Endothelial cell of umbilical vein (primary cell): ENCODE measurements around the gene ETS1. TPM values are rescaled to one million over a fixed set of nuclear protein-coding genes. Genes with fewer than 3 reads are reported as not detected.
A peak's percentile ranks its signal among the peaks of the same experiment; 100 is the strongest.
"Not testable (repeated sequence)": the region's sequence is repeated elsewhere in the genome, so short reads cannot be mapped to it uniquely, and the experiment has no call there.

Source experiments
- BruUV-seq: library from RNA; stranded (reverse); fragments of 400-500 nt; replicated peaks from 2 replicates; lab custom pipeline; 2021; lab: Mats Ljungman, UMichigan
- CTCF ChIA-PET: fragments of 300-600, 350-600 bp; sonication (Branson Sonifier 250); formaldehyde crosslinking; loops from one replicate; lab custom pipeline; 2021; ENCODE audit warnings: antibody characterized with exemption, inconsistent platforms; lab: Charles Lee
- POLR2A ChIA-PET: fragments of 300-600, 350-600 bp; sonication (Branson Sonifier 250); formaldehyde crosslinking; loops from one replicate; lab custom pipeline; 2021; ENCODE audit warnings: antibody characterized with exemption, inconsistent platforms; lab: Charles Lee
- DNase-seq: peaks from one replicate; pipeline ENCODE4 v3.0.0-alpha.2; 2011; ENCODE audit warnings: low read depth, low spot score
- FAIRE-seq: peaks from 2 replicates; lab custom pipeline; 2011; peaks lifted over from hg19 to GRCh38; lab: Jason Lieb, UNC
- H2AFZ ChIP-seq: 2 replicates; pipeline ENCODE4 v1.6.0; 2012; ENCODE audit warnings: low read depth, low read length, control low read depth, inconsistent platforms
- H3K27ac ChIP-seq: 2 replicates; pipeline ENCODE4 v1.5.1; 2011; ENCODE audit warnings: low read depth, mild to moderate bottlenecking, control low read depth, low read length, moderate library complexity; ENCODE audit not compliant: insufficient read depth
- H3K27me3 ChIP-seq, 2 experiments: 2 replicates each; pipeline versions ENCODE4 v1.6.0 to v1.6.1; 2011; ENCODE audit warnings: low read length in 2 of 2, mixed read lengths in 1 of 2; ENCODE audit not compliant: control insufficient read depth in 2 of 2, insufficient read depth in 2 of 2
- H3K36me3 ChIP-seq, 2 experiments: 2 replicates in 1 of 2; 3 replicates in 1 of 2; pipeline ENCODE4 v1.5.1; 2011; ENCODE audit warnings: low read length in 2 of 2, mild to moderate bottlenecking in 1 of 2, moderate library complexity in 1 of 2; ENCODE audit not compliant: control insufficient read depth in 2 of 2, insufficient read depth in 2 of 2; ENCODE audit errors: extremely low read depth in 1 of 2
- H3K4me1 ChIP-seq: 3 replicates; pipeline ENCODE4 v1.5.1; 2011; ENCODE audit warnings: mild to moderate bottlenecking, low read length; ENCODE audit not compliant: control insufficient read depth, insufficient read depth; ENCODE audit errors: extremely low read depth
- H3K4me2 ChIP-seq: 2 replicates; pipeline ENCODE4 v1.6.1; 2011; ENCODE audit warnings: low read length, control low read depth, mixed read lengths; ENCODE audit not compliant: insufficient read depth
- H3K4me3 ChIP-seq, 3 experiments: fragments of 200-600 bp in 1 of 3; sonication (generic), shearing (Covaris generic) in 1 of 3; replicated peaks in 1 of 3; 2 replicates each; pipeline ENCODE4 v1.5.1; 2011 to 2016; ENCODE audit warnings: control low read depth in 3 of 3, low read length in 3 of 3, mild to moderate bottlenecking in 2 of 3, inconsistent platforms in 1 of 3, low read depth in 1 of 3, moderate library complexity in 1 of 3; ENCODE audit not compliant: insufficient read depth in 1 of 3
- H3K79me2 ChIP-seq: 2 replicates; pipeline ENCODE4 v1.6.0; 2012; ENCODE audit warnings: low read length, inconsistent platforms; ENCODE audit not compliant: control insufficient read depth, insufficient read depth
- H3K9ac ChIP-seq: replicated peaks from 2 replicates; pipeline ENCODE3; 2011; ENCODE audit warnings: low read length, control low read depth; ENCODE audit not compliant: insufficient read depth; ENCODE audit errors: extremely low read depth
- H3K9me1 ChIP-seq: replicated peaks from 3 replicates; pipeline ENCODE4 v1.6.0; 2011; ENCODE audit warnings: mild to moderate bottlenecking, low read length; ENCODE audit not compliant: control insufficient read depth, insufficient read depth; ENCODE audit errors: extremely low read depth
- H3K9me3 ChIP-seq: replicated peaks from 2 replicates; pipeline ENCODE4 v1.5.1; 2012; ENCODE audit warnings: low read length, inconsistent platforms; ENCODE audit not compliant: control insufficient read depth, insufficient read depth
- H4K20me1 ChIP-seq: replicated peaks from 2 replicates; pipeline ENCODE3; 2011; ENCODE audit warnings: mild to moderate bottlenecking, low read length; ENCODE audit not compliant: control insufficient read depth, insufficient read depth; ENCODE audit errors: extremely low read depth
- EZH2 ChIP-seq: IDR thresholded peaks from 2 replicates; pipeline ENCODE4 v1.6.1; 2012; ENCODE audit warnings: borderline replicate concordance, low read depth, mild to moderate bottlenecking, moderate library complexity, low read length, inconsistent platforms; ENCODE audit not compliant: severe bottlenecking
- JUN ChIP-seq: IDR thresholded peaks from 2 replicates; pipeline ENCODE4 v1.6.1; 2011; ENCODE audit warnings: borderline replicate concordance, low read depth; ENCODE audit not compliant: insufficient read length, insufficient read depth
- dilution Hi-C: fragments of 300-500 bp; cut with MboI; formaldehyde crosslinking; loops from one replicate; pipeline ENCODE4 v1.15.0; 2019; ENCODE audit warnings: low sequenced_read_pairs; ENCODE audit not compliant: extremely low pct_ligation_motif_present
- intact Hi-C: fragments of 100-400 bp; cut with micrococcal nuclease; formaldehyde crosslinking; loops from one replicate; pipeline ENCODE4 v1.10.0; 2022
- polyA plus RNA-seq, 4 experiments: library from polyadenylated mRNA; depleted of rRNA in 3 of 4; stranded (reverse) in 3 of 4; unstranded in 1 of 4; fragments of >200 nt; gene quantifications; 2 replicates each; pipeline versions ENCODE4 v1.2.1 to v1.2.3, GENCODE V29; 2011 to 2012; ENCODE audit warnings: missing spikeins in 1 of 4
- total RNA-seq: library from RNA; stranded (reverse); gene quantifications from 2 replicates; pipeline ENCODE4 v1.2.3, GENCODE V29; 2021

The ETS1 gene
- total and polyA plus RNA-seq, 2 donors (not counting 3 experiments of a cell fraction or from before 2014, with no cell fraction given), result 34.2 to 115 TPM

GRCh38 chr11:128445921-128446320 is 141.4 kb downstream of the ETS1 start:
- H4K20me1 ChIP-seq, H3K79me2 ChIP-seq, FAIRE-seq, H3K27me3 ChIP-seq, H3K4me3 ChIP-seq, H3K9ac ChIP-seq, H3K9me1 ChIP-seq, POLR2A ChIA-PET, H3K9me3 ChIP-seq, H3K4me2 ChIP-seq, H3K27ac ChIP-seq, H3K4me1 ChIP-seq, H2AFZ ChIP-seq, H3K36me3 ChIP-seq, DNase-seq, dilution Hi-C loops, BruUV-seq: not testable (repeated sequence)
- intact Hi-C loops, result loop anchor here (2.0 to 10.0 kb wide), 2 partner anchors 47 to 411 kb away; no protein-coding TSS in a partner anchor
- CTCF ChIA-PET, result interaction anchor here (1.3 kb wide), 1 partner anchor 12 kb away, joined by 3 read pairs; no protein-coding TSS in a partner anchor

- DNase-seq (peak; percentile 82), FAIRE-seq (no peak)
- intact Hi-C loops (no loop called here), dilution Hi-C loops (no loop called here)
- Histone ChIP-seq H3K79me2 (no peaks in the 10 kb centered on the region), H4K20me1 (no peaks in the 10 kb centered on the region), H3K9ac (no peak overlapping the region), H3K4me1 (peaks cover 6% of the 10 kb centered on the region), H3K9me1 (no peaks in the 10 kb centered on the region), H3K27me3 (no peaks in the 10 kb centered on the region), H3K9me3 (no peaks in the 10 kb centered on the region), H3K4me3 (no peak overlapping the region), H3K4me2 (no peak overlapping the region), H2AFZ (no peak overlapping the region), H3K27ac (peak overlapping the region; percentile 38), H3K36me3 (no peaks in the 10 kb centered on the region)
- POLR2A ChIA-PET, result no interaction called here
- CTCF ChIA-PET, result interaction anchor here (1.3 to 1.5 kb wide), 3 partner anchors 147 to 195 kb away, joined by 3 to 4 read pairs (median 3); no protein-coding TSS in a partner anchor
- BruUV-seq, result no TSS peak
- TF ChIP-seq JUN (peak; percentile 16), EZH2 (no peak)
Measured at GRCh38 chr11:128437136-128437535, 150.2 kb downstream of the ETS1 start.
